H9 (cell line): ENCODE results near the gene SPRYD7. TPM values are rescaled to one million over a fixed set of nuclear protein-coding genes. Genes with fewer than 3 reads are reported as not detected.

Experiments
- DNase-seq: peaks from one replicate; pipeline ENCODE4 v3.0.0-alpha.2; 2017
- H2AFZ ChIP-seq: one replicate; pipeline ENCODE4 v1.6.1; 2013; ENCODE audit warnings: mild to moderate bottlenecking, low read length, control low read depth, moderate library complexity
- H2AK5ac ChIP-seq: 2 replicates; pipeline ENCODE4 v1.6.1; 2013; ENCODE audit warnings: low read length, control low read depth, mixed read lengths; ENCODE audit not compliant: insufficient read length
- H2BK120ac ChIP-seq: one replicate; pipeline ENCODE4 v1.6.1; 2013; ENCODE audit warnings: low read depth, mild to moderate bottlenecking, low read length, control low read depth, inconsistent platforms; ENCODE audit not compliant: poor library complexity, severe bottlenecking
- H2BK12ac ChIP-seq: 2 replicates; pipeline ENCODE4 v1.6.1; 2013; ENCODE audit warnings: low read length, control low read depth, mixed read lengths, low read depth; ENCODE audit not compliant: insufficient read length
- H2BK15ac ChIP-seq: 2 replicates; pipeline ENCODE4 v1.6.1; 2013; ENCODE audit warnings: low read depth, low read length, control low read depth
- H2BK20ac ChIP-seq: one replicate; pipeline ENCODE4 v1.6.1; 2013; ENCODE audit warnings: low read depth, mild to moderate bottlenecking, low read length, control low read depth, inconsistent platforms; ENCODE audit not compliant: poor library complexity, severe bottlenecking
- H2BK5ac ChIP-seq: 2 replicates; pipeline ENCODE4 v1.6.1; 2013; ENCODE audit warnings: low read length, control low read depth, mixed read lengths; ENCODE audit not compliant: insufficient read length
- H3K14ac ChIP-seq: 2 replicates; pipeline ENCODE4 v1.6.1; 2013; ENCODE audit warnings: low read length, control low read depth; ENCODE audit not compliant: insufficient read depth
- H3K18ac ChIP-seq: 2 replicates; pipeline ENCODE4 v1.6.1; 2013; ENCODE audit warnings: low read depth, mild to moderate bottlenecking, mixed read lengths, low read length, control low read depth; ENCODE audit not compliant: insufficient read length
- H3K23ac ChIP-seq: 2 replicates; pipeline ENCODE4 v1.6.1; 2013; ENCODE audit warnings: low read length, control low read depth, mixed read lengths, low read depth; ENCODE audit not compliant: insufficient read length
- H3K23me2 ChIP-seq: 2 replicates; pipeline ENCODE4 v1.6.1; 2013; ENCODE audit warnings: low read depth, mild to moderate bottlenecking, mixed read lengths, low read length, control low read depth; ENCODE audit not compliant: insufficient read length, poor library complexity, severe bottlenecking
- H3K27ac ChIP-seq: 2 replicates; pipeline ENCODE4 v1.5.1; 2013; ENCODE audit warnings: low read length, control low read depth, mixed read lengths, low read depth; ENCODE audit not compliant: insufficient read length
- H3K27me3 ChIP-seq: 2 replicates; pipeline ENCODE4 v1.6.1; 2013; ENCODE audit warnings: low read length, control low read depth, inconsistent platforms; ENCODE audit not compliant: insufficient read depth
- H3K4ac ChIP-seq: 2 replicates; pipeline ENCODE4 v1.6.1; 2013; ENCODE audit warnings: low read depth, mild to moderate bottlenecking, control low read depth, inconsistent platforms, low read length, moderate library complexity
- H3K4me1 ChIP-seq: 2 replicates; pipeline ENCODE4 v1.6.1; 2013; ENCODE audit warnings: low read length, control low read depth, inconsistent platforms; ENCODE audit not compliant: insufficient read depth
- H3K4me2 ChIP-seq: 2 replicates; pipeline ENCODE4 v1.6.1; 2013; ENCODE audit warnings: low read length, control low read depth, mixed read lengths; ENCODE audit not compliant: insufficient read length, insufficient read depth
- H3K56ac ChIP-seq: 2 replicates; pipeline ENCODE4 v1.6.1; 2013; ENCODE audit warnings: low read depth, mild to moderate bottlenecking, mixed read lengths, low read length, control low read depth; ENCODE audit not compliant: insufficient read length
- H3K79me1 ChIP-seq: 2 replicates; pipeline ENCODE4 v1.6.1; 2013; ENCODE audit warnings: low read depth, mild to moderate bottlenecking, moderate library complexity, low read length, control low read depth, inconsistent platforms; ENCODE audit not compliant: insufficient read depth, poor library complexity, severe bottlenecking
- H3K79me2 ChIP-seq: 2 replicates; pipeline ENCODE4 v1.6.1; 2013; ENCODE audit warnings: low read length, control low read depth, inconsistent platforms; ENCODE audit not compliant: insufficient read depth
- H3K9ac ChIP-seq: 2 replicates; pipeline ENCODE4 v1.6.1; 2013; ENCODE audit warnings: low read length, control low read depth, mixed read lengths; ENCODE audit not compliant: insufficient read length; ENCODE audit errors: extremely low read depth
- H3K9me3 ChIP-seq: one replicate; pipeline ENCODE4 v1.6.1; 2013; ENCODE audit warnings: low read depth, low read length, inconsistent platforms; ENCODE audit not compliant: control insufficient read depth
- H3T11ph ChIP-seq: one replicate; pipeline ENCODE4 v1.6.1; 2013; ENCODE audit warnings: mild to moderate bottlenecking, low read length, control low read depth, inconsistent platforms
- H4K20me1 ChIP-seq: one replicate; pipeline ENCODE4 v1.6.1; 2013; ENCODE audit not compliant: control insufficient read depth, insufficient read length, insufficient read depth
- H4K5ac ChIP-seq: 2 replicates; pipeline ENCODE4 v1.6.1; 2013; ENCODE audit warnings: low read depth, mild to moderate bottlenecking, mixed read lengths, low read length, control low read depth; ENCODE audit not compliant: insufficient read length
- H4K8ac ChIP-seq: replicated peaks from 2 replicates; pipeline ENCODE4 v1.6.1; 2013; ENCODE audit warnings: low read length, control low read depth, mixed read lengths, low read depth; ENCODE audit not compliant: insufficient read length
- H4K91ac ChIP-seq: 2 replicates; pipeline ENCODE4 v1.6.1; 2013; ENCODE audit warnings: low read depth, mild to moderate bottlenecking, moderate library complexity, mixed read lengths, low read length, control low read depth; ENCODE audit not compliant: insufficient read length
- H3K27ac Mint-ChIP-seq, 3 experiments: 2 replicates in 2 of 3; 3 replicates in 1 of 3; pipeline ENCODE4 v1.8.0; 2020 to 2021; ENCODE audit warnings: mixed read lengths in 3 of 3, mild to moderate bottlenecking in 1 of 3, moderate library complexity in 1 of 3
- H3K27me3 Mint-ChIP-seq: 2 replicates; pipeline ENCODE4 v1.8.0; 2021; ENCODE audit warnings: low read depth, mild to moderate bottlenecking, moderate library complexity, mixed read lengths
- H3K36me3 Mint-ChIP-seq, 3 experiments: 2 replicates in 2 of 3; 3 replicates in 1 of 3; pipeline ENCODE4 v1.8.0; 2020 to 2021; ENCODE audit warnings: low read depth in 3 of 3, mixed read lengths in 3 of 3; ENCODE audit not compliant: insufficient read depth in 1 of 3
- H3K4me1 Mint-ChIP-seq, 2 experiments: 2 replicates each; pipeline ENCODE4 v1.8.0; 2020; ENCODE audit warnings: mixed read lengths in 2 of 2
- H3K4me3 Mint-ChIP-seq, 2 experiments: 2 replicates in 1 of 2; 3 replicates in 1 of 2; pipeline ENCODE4 v1.8.0; 2020 to 2021; ENCODE audit warnings: mild to moderate bottlenecking in 2 of 2, mixed read lengths in 2 of 2, moderate library complexity in 1 of 2
- H3K9me3 Mint-ChIP-seq, 2 experiments: 2 replicates in 1 of 2; 3 replicates in 1 of 2; pipeline ENCODE4 v1.8.0; 2020; ENCODE audit warnings: mild to moderate bottlenecking in 2 of 2, mixed read lengths in 2 of 2, moderate library complexity in 1 of 2
- WGBS: extraction: QIAGEN DNeasy Blood & Tissue Kit; methylation state at CpG from one replicate; pipeline ENCODE4 v1.1.7; 2013; ENCODE audit warnings: missing lambda C conversion rate, low lambda C conversion rate, mixed read lengths; ENCODE audit not compliant: insufficient read length; ENCODE audit errors: extremely low coverage; 5-methylcytosine and 5-hydroxymethylcytosine counted together
- total RNA-seq: library from RNA; stranded (reverse); gene quantifications from 2 replicates; pipeline ENCODE4 v1.2.1, GENCODE V29; 2021
- TF ChIP-seq, protein P1 (sequence below): fragments of 200-600 bp; sonication (generic); conservative IDR thresholded peaks from 3 replicates; pipeline ENCODE4 v1.8.0; 2021; ENCODE audit warnings: antibody characterized with exemption, mild to moderate bottlenecking

Gene SPRYD7
- total RNA-seq, 1 experiment from 2014 or later, result 1.8 TPM

DNA sequence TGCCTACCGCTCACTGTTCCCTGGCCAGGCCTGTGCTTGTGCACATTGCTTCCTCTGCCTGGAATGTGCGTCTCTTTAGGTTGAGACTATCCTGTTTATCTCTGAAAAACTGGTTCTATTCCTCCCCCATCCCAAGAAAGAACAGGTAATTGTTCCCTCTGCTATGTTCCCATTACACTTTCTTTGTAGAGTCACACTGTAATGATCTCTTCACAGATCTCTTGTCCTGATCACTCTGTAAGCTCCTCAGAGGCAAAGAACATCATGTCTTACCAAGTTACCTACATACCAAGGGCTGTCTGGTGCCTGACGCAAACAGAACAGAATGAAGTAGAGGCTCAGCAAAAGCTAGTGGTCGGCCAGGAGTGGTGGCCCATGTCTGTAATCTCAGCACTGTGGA is 40.3 kb downstream of the SPRYD7 start:
- H3K23me2 ChIP-seq, result no peaks in the 10 kb centered on the region
- no CpG with 5 or more reads among the region's 4 CpGs for WGBS
- no peak overlapping the region for H2BK12ac ChIP-seq
- H3K79me2 ChIP-seq, result no peaks in the 10 kb centered on the region
- H3T11ph ChIP-seq, result no peak overlapping the region
- H3K4me1 ChIP-seq, result no peaks in the 10 kb centered on the region
- H3K18ac ChIP-seq, result no peak overlapping the region
- Mint-ChIP-seq H3K4me1 (no peaks in the 10 kb centered on the region), H3K9me3 (peaks cover 0 to 2% of the 10 kb centered on the region in 2 experiments; a peak in 1 of 5 replicates), H3K27me3 (no peaks in the 10 kb centered on the region), H3K36me3 (no peaks in the 10 kb centered on the region; a peak in 1 of 7 replicates), H3K27ac (no peak overlapping the region), H3K4me3 (no peak overlapping the region)
- no peak overlapping the region for H2AFZ ChIP-seq
- no peak overlapping the region for H3K56ac ChIP-seq
- H4K8ac ChIP-seq, result no peak overlapping the region
- no peak overlapping the region for H3K27ac ChIP-seq
- H3K9me3 ChIP-seq, result no peaks in the 10 kb centered on the region
- no peak overlapping the region for H3K4me2 ChIP-seq
- no peaks in the 10 kb centered on the region for H3K27me3 ChIP-seq
- no peak overlapping the region for H2BK20ac ChIP-seq
- no peak overlapping the region for H2BK5ac ChIP-seq
- no peaks in the 10 kb centered on the region for H4K20me1 ChIP-seq
- H3K9ac ChIP-seq, result no peak overlapping the region
- no peak overlapping the region for H2BK120ac ChIP-seq
- H4K5ac ChIP-seq, result no peak overlapping the region
- H3K23ac ChIP-seq, result no peak overlapping the region
- H2BK15ac ChIP-seq, result no peak overlapping the region
- H3K4ac ChIP-seq, result no peak overlapping the region
- DNase-seq, result no peak
- TF ChIP-seq, protein P1, sequence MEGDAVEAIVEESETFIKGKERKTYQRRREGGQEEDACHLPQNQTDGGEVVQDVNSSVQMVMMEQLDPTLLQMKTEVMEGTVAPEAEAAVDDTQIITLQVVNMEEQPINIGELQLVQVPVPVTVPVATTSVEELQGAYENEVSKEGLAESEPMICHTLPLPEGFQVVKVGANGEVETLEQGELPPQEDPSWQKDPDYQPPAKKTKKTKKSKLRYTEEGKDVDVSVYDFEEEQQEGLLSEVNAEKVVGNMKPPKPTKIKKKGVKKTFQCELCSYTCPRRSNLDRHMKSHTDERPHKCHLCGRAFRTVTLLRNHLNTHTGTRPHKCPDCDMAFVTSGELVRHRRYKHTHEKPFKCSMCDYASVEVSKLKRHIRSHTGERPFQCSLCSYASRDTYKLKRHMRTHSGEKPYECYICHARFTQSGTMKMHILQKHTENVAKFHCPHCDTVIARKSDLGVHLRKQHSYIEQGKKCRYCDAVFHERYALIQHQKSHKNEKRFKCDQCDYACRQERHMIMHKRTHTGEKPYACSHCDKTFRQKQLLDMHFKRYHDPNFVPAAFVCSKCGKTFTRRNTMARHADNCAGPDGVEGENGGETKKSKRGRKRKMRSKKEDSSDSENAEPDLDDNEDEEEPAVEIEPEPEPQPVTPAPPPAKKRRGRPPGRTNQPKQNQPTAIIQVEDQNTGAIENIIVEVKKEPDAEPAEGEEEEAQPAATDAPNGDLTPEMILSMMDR, result no peak
- no peak overlapping the region for H3K14ac ChIP-seq
- no peak overlapping the region for H4K91ac ChIP-seq
- H3K79me1 ChIP-seq, result no peaks in the 10 kb centered on the region
- H2AK5ac ChIP-seq, result no peak overlapping the region
